Activated naive CD4-positive, alpha-beta T cell treated with anti-CD3 and anti-CD28 coated beads for 36 hours (primary cell): ENCODE measurements around the gene KDM6B. TPM values are rescaled to one million over a fixed set of nuclear protein-coding genes. Genes with fewer than 3 reads are reported as not detected.

ENCODE experiments used
- CTCF ChIA-PET: fragments of 350-600 bp; sonication (Branson Sonifier 250); formaldehyde crosslinking; loops from one replicate; lab custom pipeline; 2021; ENCODE audit warnings: antibody characterized with exemption; lab: Charles Lee
- DNase-seq: peaks from one replicate; pipeline ENCODE4 v3.0.0-alpha.2; 2020
- H3K27ac Mint-ChIP-seq: one replicate; pipeline ENCODE4 v1.8.0; 2021; ENCODE audit warnings: mild to moderate bottlenecking, mixed read lengths
- H3K27me3 Mint-ChIP-seq: one replicate; pipeline ENCODE4 v1.8.0; 2021; ENCODE audit warnings: low read depth, mixed read lengths
- H3K36me3 Mint-ChIP-seq: one replicate; pipeline ENCODE4 v1.8.0; 2021; ENCODE audit warnings: low read depth, mixed read lengths
- H3K4me1 Mint-ChIP-seq: one replicate; pipeline ENCODE4 v1.8.0; 2021; ENCODE audit warnings: low read depth, mixed read lengths
- H3K4me3 Mint-ChIP-seq: one replicate; pipeline ENCODE4 v1.8.0; 2021; ENCODE audit warnings: mild to moderate bottlenecking, moderate library complexity, mixed read lengths
- H3K9me3 Mint-ChIP-seq: one replicate; pipeline ENCODE4 v1.8.0; 2021; ENCODE audit warnings: mixed read lengths
- intact Hi-C: fragments of 100-400 bp; cut with micrococcal nuclease; formaldehyde crosslinking; loops from one replicate; pipeline ENCODE4 v1.15.1; 2023
- total RNA-seq, 2 experiments: library from RNA; stranded (reverse); gene quantifications; one replicate each; pipeline ENCODE4 v1.2.3, GENCODE V29; 2021

KDM6B gene
- total RNA-seq, 2 experiments from 2014 or later, result 22.7 to 24.1 TPM

DNA sequence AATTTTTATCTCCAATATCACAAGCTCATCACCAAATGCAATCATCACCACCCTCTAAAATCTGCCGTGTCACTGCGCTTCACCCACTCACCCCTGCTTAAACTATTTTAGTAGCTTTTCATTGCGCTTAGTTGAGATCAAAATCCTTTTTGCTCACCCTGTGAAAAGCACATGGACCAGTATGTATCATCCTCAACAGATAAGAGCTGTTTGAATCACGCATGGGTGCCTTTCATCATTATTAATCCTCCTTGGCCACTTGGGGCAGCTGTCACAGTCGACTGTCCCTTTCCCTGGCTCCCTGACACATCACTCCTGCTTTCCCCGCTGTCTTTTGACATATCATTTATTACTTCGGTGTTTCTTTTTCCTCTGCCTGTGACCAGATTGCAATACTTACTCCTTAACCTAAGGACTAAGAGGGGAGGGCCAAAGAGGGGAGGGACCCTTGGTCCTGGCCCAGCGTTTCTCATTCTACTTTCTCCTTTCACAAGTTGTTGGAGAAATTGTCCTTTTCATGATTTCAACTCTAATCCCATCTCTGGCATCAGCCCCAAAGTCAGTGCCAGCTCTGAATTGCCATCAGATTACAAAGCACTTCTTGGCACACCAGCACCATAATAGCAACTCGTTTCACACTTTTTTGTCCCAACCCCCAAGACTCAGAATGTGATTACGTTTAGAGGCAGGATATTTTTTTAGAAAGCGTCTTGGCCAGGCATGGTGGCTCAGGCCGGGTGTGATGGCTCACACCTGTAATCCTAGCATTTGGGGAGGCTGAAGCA, 8.6 kb upstream of the KDM6B start:
- intact Hi-C loops, result no loop called here
- H3K27ac Mint-ChIP-seq, result no peak overlapping the region
- no peaks in the 10 kb centered on the region for H3K36me3 Mint-ChIP-seq
- H3K4me3 Mint-ChIP-seq, result no peak overlapping the region
- H3K9me3 Mint-ChIP-seq, result no peaks in the 10 kb centered on the region
- no peaks in the 10 kb centered on the region for H3K4me1 Mint-ChIP-seq
- DNase-seq, result no peak
- CTCF ChIA-PET, result interaction anchor here (0.6 to 2.8 kb wide), 13 partner anchors 8 to 176 kb away, joined by 3 to 17 read pairs (median 4); partner anchors contain the start of gene NAA38
- no peaks in the 10 kb centered on the region for H3K27me3 Mint-ChIP-seq

- no peak for DNase-seq
- intact Hi-C loops, result loop anchor here (10.0 kb wide), 1 partner anchor 454 kb away; the partner anchor contains the start of gene RANGRF
- H3K4me1 Mint-ChIP-seq, result peaks cover 7% of the 10 kb centered on the region
- CTCF ChIA-PET, result interaction anchor here (0.6 kb wide), 1 partner anchor 219 kb away, joined by 5 read pairs; no protein-coding TSS in a partner anchor
- no peak overlapping the region for H3K4me3 Mint-ChIP-seq
- H3K36me3 Mint-ChIP-seq, result no peaks in the 10 kb centered on the region
- no peak overlapping the region for H3K27ac Mint-ChIP-seq
- no peaks in the 10 kb centered on the region for H3K9me3 Mint-ChIP-seq
- no peaks in the 10 kb centered on the region for H3K27me3 Mint-ChIP-seq
These were observed 3.4 kb upstream of the KDM6B start for GRCh38 chr17:7830616-7831015.

GRCh38 chr17:7831233-7831632, 2.8 kb upstream of the KDM6B start:
- intact Hi-C loops, result loop anchor here (10.0 kb wide), 1 partner anchor 454 kb away; the partner anchor contains the start of gene RANGRF
- no peaks in the 10 kb centered on the region for H3K9me3 Mint-ChIP-seq
- CTCF ChIA-PET, result interaction anchor here (0.6 to 0.9 kb wide), 2 partner anchors 19 to 220 kb away, joined by 3 to 5 read pairs; no protein-coding TSS in a partner anchor
- no peak for DNase-seq
- H3K36me3 Mint-ChIP-seq, result no peaks in the 10 kb centered on the region
- H3K27me3 Mint-ChIP-seq, result no peaks in the 10 kb centered on the region
- H3K4me3 Mint-ChIP-seq, result no peak overlapping the region
- H3K4me1 Mint-ChIP-seq, result peaks cover 10% of the 10 kb centered on the region
- no peak overlapping the region for H3K27ac Mint-ChIP-seq

GRCh38 chr17:7832431-7832830, 1.6 kb upstream of the KDM6B start:
- no peak overlapping the region for H3K4me3 Mint-ChIP-seq
- H3K4me1 Mint-ChIP-seq, result peaks cover 21% of the 10 kb centered on the region
- H3K9me3 Mint-ChIP-seq, result no peaks in the 10 kb centered on the region
- H3K27me3 Mint-ChIP-seq, result no peaks in the 10 kb centered on the region
- H3K36me3 Mint-ChIP-seq, result no peaks in the 10 kb centered on the region
- intact Hi-C loops, result loop anchor here (10.0 kb wide), 1 partner anchor 452 kb away; the partner anchor contains the start of gene RANGRF
- DNase-seq, result no peak
- no peak overlapping the region for H3K27ac Mint-ChIP-seq
- CTCF ChIA-PET, result interaction anchor here (0.8 to 2.1 kb wide), 3 partner anchors 8 to 25 kb away, joined by 3 to 17 read pairs (median 4); partner anchors contain the start of gene NAA38

DNA sequence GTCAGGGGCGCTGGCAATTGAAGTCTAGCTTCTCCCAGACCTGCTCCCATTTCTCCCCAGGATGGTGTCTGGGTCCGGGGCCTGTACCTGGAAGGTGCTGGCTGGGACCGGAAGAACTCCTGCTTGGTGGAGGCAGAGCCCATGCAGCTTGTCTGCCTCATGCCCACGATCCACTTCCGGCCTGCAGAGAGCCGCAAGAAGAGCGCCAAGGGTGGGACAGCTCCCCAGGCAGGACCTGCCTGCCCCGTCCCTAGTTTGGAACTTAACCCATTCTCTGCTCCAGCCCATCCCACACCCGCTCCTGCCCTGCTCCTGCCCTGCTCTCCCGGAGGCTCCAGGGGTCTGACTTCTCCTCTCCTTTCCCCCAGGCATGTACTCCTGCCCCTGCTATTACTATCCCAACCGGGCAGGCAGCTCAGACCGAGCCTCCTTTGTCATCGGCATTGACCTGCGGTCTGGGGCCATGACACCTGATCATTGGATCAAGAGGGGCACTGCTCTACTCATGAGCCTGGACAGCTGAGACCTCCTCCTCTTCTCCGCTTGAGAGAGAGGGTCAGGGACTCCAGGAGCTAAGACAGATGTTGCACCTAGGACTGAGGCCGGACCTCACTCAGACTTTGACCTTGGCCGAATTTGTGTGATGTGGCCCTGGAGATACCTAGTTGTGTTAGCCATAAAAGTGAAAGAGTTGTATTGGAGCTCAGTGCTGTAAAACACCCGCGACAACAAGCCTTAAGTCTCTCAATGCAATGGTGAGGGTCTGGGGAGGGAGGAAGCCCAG, 814 bp upstream of the KDM6B start:
- CTCF ChIA-PET, result interaction anchor here (0.8 to 3.0 kb wide), 6 partner anchors 9 to 100 kb away, joined by 3 to 17 read pairs (median 4); no protein-coding TSS in a partner anchor
- intact Hi-C loops, result loop anchor here (10.0 kb wide), 1 partner anchor 452 kb away; the partner anchor contains the start of gene RANGRF
- H3K36me3 Mint-ChIP-seq, result no peaks in the 10 kb centered on the region

DNA sequence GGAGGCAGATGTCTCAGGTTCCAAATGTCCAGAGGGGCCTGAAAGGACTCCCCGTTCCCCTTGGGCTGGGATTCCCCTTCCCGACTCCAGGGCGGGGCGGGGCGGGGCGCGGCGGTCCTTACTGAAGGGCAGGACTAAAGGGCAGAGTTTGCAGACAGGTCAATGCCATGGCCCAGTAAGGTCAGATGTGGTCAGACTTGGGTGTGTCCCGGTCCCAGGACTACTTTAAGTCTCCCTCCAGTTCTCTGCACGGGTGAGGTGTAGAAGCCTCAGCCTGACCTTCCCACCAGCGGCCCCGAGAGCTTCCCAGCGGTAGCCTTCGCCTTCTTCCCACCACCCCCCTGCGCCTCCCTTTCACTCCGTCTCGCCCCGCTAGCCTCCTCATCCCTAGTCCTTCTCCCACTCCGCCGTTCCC, 532 bp downstream of the KDM6B start:
- Mint-ChIP-seq H3K27ac (peak overlapping the region; percentile 94), H3K36me3 (no peaks in the 10 kb centered on the region), H3K27me3 (no peaks in the 10 kb centered on the region), H3K4me3 (peak overlapping the region; percentile 93), H3K9me3 (no peaks in the 10 kb centered on the region), H3K4me1 (peaks cover 38% of the 10 kb centered on the region)
- intact Hi-C loops, result loop anchor here (1.0 to 10.0 kb wide), 5 partner anchors 12 to 450 kb away; partner anchors contain the start of genes ALOXE3, NAA38, POLR2A and RANGRF
- CTCF ChIA-PET, result interaction anchor here (0.9 to 3.0 kb wide), 11 partner anchors 10 to 155 kb away, joined by 3 to 20 read pairs (median 5); partner anchors contain the start of gene NAA38
- peak; percentile 55 for DNase-seq

More for the DNA sequence above, 814 bp upstream of the KDM6B start:
- H3K27ac Mint-ChIP-seq, result peak overlapping the region; percentile 23
- peaks cover 26% of the 10 kb centered on the region for H3K4me1 Mint-ChIP-seq
- H3K27me3 Mint-ChIP-seq, result no peaks in the 10 kb centered on the region
- peak overlapping the region; percentile 93 for H3K4me3 Mint-ChIP-seq
- no peak for DNase-seq
- no peaks in the 10 kb centered on the region for H3K9me3 Mint-ChIP-seq

DNA sequence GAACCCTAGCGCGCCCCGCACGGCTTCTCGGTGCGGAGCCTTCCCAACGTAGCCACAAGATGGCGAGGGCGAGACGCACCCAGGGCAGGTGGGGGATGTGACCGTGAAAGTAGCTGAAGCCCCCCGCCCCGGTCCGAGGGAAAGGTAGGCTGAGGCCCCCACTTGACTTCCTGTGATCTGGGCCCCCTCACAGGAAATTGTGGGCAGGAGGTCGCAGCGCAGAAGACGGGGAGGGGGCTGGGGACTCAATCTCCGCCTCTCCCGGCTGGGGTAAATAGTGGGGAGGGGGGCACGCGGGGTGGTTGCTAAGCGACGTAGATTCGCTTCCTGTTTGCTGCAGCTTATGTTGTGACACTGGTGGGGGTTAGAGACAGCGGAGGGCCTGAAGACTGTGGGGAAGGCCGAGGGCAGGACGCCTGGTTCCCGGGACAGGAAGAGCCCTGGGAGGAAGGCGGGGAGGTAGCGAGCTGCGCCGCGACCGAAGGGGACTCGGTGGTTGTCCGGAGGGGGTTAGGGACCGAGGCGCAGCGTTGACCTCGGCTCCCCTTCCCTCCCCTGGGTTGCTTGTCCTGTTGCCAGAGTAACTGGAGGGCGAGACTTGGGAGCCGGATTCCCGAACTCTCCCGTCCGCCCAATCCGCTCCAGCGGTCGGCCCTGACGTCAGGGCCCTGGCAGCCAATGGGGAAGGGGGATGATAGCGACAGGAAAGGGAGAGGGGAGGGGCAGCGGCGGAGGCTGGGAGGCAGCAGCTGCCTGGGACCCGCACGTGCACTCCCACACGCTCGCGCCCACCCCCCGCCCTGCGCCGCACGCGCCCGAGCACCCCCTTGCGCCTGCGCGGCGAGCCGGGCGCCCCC, 1.2 kb downstream of the KDM6B start:
- CTCF ChIA-PET, result interaction anchor here (0.6 to 3.0 kb wide), 15 partner anchors 9 to 155 kb away, joined by 3 to 20 read pairs (median 4); partner anchors contain the start of gene NAA38
- Mint-ChIP-seq H3K9me3 (no peaks in the 10 kb centered on the region), H3K4me1 (peaks cover 44% of the 10 kb centered on the region), H3K27ac (peak overlapping the region; percentile 94), H3K4me3 (peak overlapping the region; percentile 93), H3K36me3 (no peaks in the 10 kb centered on the region), H3K27me3 (no peaks in the 10 kb centered on the region)
- intact Hi-C loops, result loop anchor here (1.0 to 10.0 kb wide), 8 partner anchors 9 to 450 kb away; partner anchors contain the start of genes ALOXE3, NAA38, POLR2A and RANGRF
- peak; percentile 94 for DNase-seq

GRCh38 chr17:7835814-7836595, 2.0 kb downstream of the KDM6B start:
- intact Hi-C loops, result loop anchor here (1.0 to 10.0 kb wide), 6 partner anchors 8 to 449 kb away; partner anchors contain the start of genes ALOXE3, POLR2A and RANGRF
- peak; percentile 53 for DNase-seq
- H3K36me3 Mint-ChIP-seq, result peaks cover 3% of the 10 kb centered on the region

DNA sequence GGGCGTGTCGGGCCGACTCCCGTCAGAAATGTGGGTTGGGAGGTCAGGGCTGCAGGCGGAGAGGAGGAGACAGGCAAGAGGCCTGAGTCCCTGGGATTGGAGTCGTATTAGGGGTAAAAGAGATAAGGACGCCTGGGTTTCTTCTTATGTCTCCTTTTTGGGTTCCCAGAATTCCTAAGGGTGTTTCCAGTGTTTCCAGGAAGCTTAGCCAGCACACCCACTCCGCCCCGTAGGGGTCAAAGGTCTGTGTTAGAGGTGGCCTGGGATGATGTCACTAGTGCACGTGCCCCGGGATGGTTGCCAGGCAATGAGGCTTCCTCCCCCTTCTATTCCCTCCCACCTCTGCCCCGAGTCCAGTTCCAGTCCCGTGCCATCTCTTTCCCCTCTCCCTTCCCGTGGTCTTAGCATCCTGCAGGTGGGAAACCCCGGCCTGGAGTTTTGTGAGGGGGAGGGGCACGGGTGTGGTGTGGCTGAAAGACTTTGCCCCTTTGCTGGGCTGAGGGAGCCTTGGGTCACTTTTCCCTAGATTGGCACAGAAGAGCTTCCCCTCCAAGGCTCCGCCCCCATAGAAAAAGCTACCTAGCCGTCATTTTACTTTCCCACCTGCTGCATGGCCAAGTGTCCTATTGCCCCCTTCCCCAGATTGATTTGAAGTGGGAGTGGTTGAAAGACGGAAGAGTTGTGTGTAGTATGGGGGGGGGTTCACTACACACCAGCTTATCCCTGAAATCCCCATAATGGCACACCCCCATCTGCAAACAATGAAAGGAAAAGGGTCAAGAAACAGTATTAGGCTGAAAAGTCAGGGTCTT, 2.8 kb downstream of the KDM6B start:
- H3K27me3 Mint-ChIP-seq, result no peaks in the 10 kb centered on the region
- no peaks in the 10 kb centered on the region for H3K9me3 Mint-ChIP-seq
- H3K36me3 Mint-ChIP-seq, result peaks cover 3% of the 10 kb centered on the region
- peaks cover 58% of the 10 kb centered on the region for H3K4me1 Mint-ChIP-seq
- peak; percentile 80 for DNase-seq
- H3K4me3 Mint-ChIP-seq, result peak overlapping the region; percentile 91
- peak overlapping the region; percentile 88 for H3K27ac Mint-ChIP-seq
- intact Hi-C loops, result loop anchor here (10.0 kb wide), 1 partner anchor 448 kb away; the partner anchor contains the start of gene RANGRF
- CTCF ChIA-PET, result interaction anchor here (0.7 to 2.5 kb wide), 4 partner anchors 14 to 153 kb away, joined by 3 to 11 read pairs (median 4); partner anchors contain the start of gene WRAP53

More at GRCh38 chr17:7835814-7836595, 2.0 kb downstream of the KDM6B start:
- Mint-ChIP-seq H3K4me1 (peaks cover 52% of the 10 kb centered on the region), H3K4me3 (peak overlapping the region; percentile 91), H3K9me3 (no peaks in the 10 kb centered on the region), H3K27me3 (no peaks in the 10 kb centered on the region), H3K27ac (peak overlapping the region; percentile 88)
- CTCF ChIA-PET, result interaction anchor here (0.6 to 3.0 kb wide), 10 partner anchors 9 to 154 kb away, joined by 3 to 20 read pairs (median 5); no protein-coding TSS in a partner anchor
